Keratinocyte (primary cell): ENCODE data around the gene TPD52L1. TPM values are rescaled to one million over a fixed set of nuclear protein-coding genes. Genes with fewer than 3 reads are reported as not detected.

Experiments
- DNase-seq: peaks from one replicate; pipeline ENCODE4 v3.0.0-alpha.2; 2011; ENCODE audit warnings: low read depth, missing footprints, low spot score
- FAIRE-seq: peaks from 2 replicates; lab custom pipeline; 2011; peaks lifted over from hg19 to GRCh38; lab: Jason Lieb, UNC
- H2AFZ ChIP-seq: 2 replicates; pipeline ENCODE4 v1.6.0; 2012; ENCODE audit warnings: low read length, control low read depth, inconsistent platforms; ENCODE audit not compliant: control insufficient read depth
- H3K27ac ChIP-seq: 2 replicates; pipeline ENCODE4 v1.5.1; 2011; ENCODE audit warnings: low read length; ENCODE audit not compliant: control insufficient read depth, insufficient read depth
- H3K27me3 ChIP-seq: 3 replicates; pipeline ENCODE4 v1.6.0; 2011; ENCODE audit warnings: low read length; ENCODE audit not compliant: control insufficient read depth, insufficient read depth; ENCODE audit errors: extremely low read depth
- H3K36me3 ChIP-seq, 2 experiments: 2 replicates in 1 of 2; 3 replicates in 1 of 2; pipeline ENCODE4 v1.5.1; 2011; ENCODE audit warnings: low read length in 2 of 2, mild to moderate bottlenecking in 1 of 2; ENCODE audit not compliant: control insufficient read depth in 2 of 2, insufficient read depth in 2 of 2; ENCODE audit errors: extremely low read depth in 1 of 2
- H3K4me1 ChIP-seq: 3 replicates; pipeline ENCODE4 v1.5.1; 2011; ENCODE audit warnings: low read length; ENCODE audit not compliant: control insufficient read depth, insufficient read depth; ENCODE audit errors: extremely low read depth
- H3K4me2 ChIP-seq: 3 replicates; pipeline ENCODE4 v1.6.0; 2011; ENCODE audit warnings: low read depth, low read length; ENCODE audit not compliant: control insufficient read depth, insufficient read depth; ENCODE audit errors: extremely low read depth
- H3K4me3 ChIP-seq, 3 experiments: fragments of 200-600 bp in 1 of 3; sonication (generic) in 1 of 3; 2 replicates in 2 of 3; 3 replicates in 1 of 3; pipeline ENCODE4 v1.5.1; 2011 to 2016; ENCODE audit warnings: low read length in 3 of 3, mild to moderate bottlenecking in 3 of 3, control low read depth in 2 of 3, inconsistent platforms in 1 of 3, low read depth in 1 of 3, mixed read lengths in 1 of 3, mixed run types in 1 of 3, moderate library complexity in 1 of 3; ENCODE audit not compliant: control insufficient read depth in 2 of 3, insufficient read depth in 2 of 3; ENCODE audit errors: extremely low read depth in 1 of 3
- H3K79me2 ChIP-seq: 2 replicates; pipeline ENCODE4 v1.6.0; 2012; ENCODE audit warnings: low read length; ENCODE audit not compliant: control insufficient read depth, insufficient read depth
- H3K9ac ChIP-seq: 3 replicates; pipeline ENCODE4 v1.6.0; 2011; ENCODE audit warnings: low read length; ENCODE audit not compliant: control insufficient read depth, insufficient read depth; ENCODE audit errors: extremely low read depth
- H3K9me1 ChIP-seq: 3 replicates; pipeline ENCODE4 v1.6.0; 2011; ENCODE audit warnings: low read length; ENCODE audit not compliant: control insufficient read depth, insufficient read depth; ENCODE audit errors: extremely low read depth
- H3K9me3 ChIP-seq: 2 replicates; pipeline ENCODE4 v1.5.1; 2012; ENCODE audit warnings: low read depth, low read length; ENCODE audit not compliant: control insufficient read depth
- H4K20me1 ChIP-seq: 3 replicates; pipeline ENCODE4 v1.6.0; 2011; ENCODE audit warnings: low read length; ENCODE audit not compliant: control insufficient read depth, insufficient read depth; ENCODE audit errors: extremely low read depth
- CTCF ChIP-seq, 3 experiments: IDR thresholded peaks in 1 of 3; conservative IDR thresholded peaks in 1 of 3; optimal IDR thresholded peaks in 1 of 3; 2 replicates in 2 of 3; 3 replicates in 1 of 3; pipeline versions ENCODE3 to v1.5.1; 2011; ENCODE audit warnings: low read length in 3 of 3, mild to moderate bottlenecking in 3 of 3, moderate library complexity in 2 of 3, control low read depth in 1 of 3, inconsistent platforms in 1 of 3; ENCODE audit not compliant: insufficient read depth in 2 of 3; ENCODE audit errors: extremely low read depth in 1 of 3
- EZH2 ChIP-seq: IDR thresholded peaks from one replicate; pipeline ENCODE4 v1.6.1; 2012; ENCODE audit warnings: inconsistent platforms, mild to moderate bottlenecking, low read length, moderate library complexity
- dilution Hi-C: fragments of 300-500 bp; cut with MboI; formaldehyde crosslinking; loops from one replicate; pipeline ENCODE4 v1.7.0; 2020; ENCODE audit warnings: low sequenced_read_pairs; ENCODE audit not compliant: extremely low pct_ligation_motif_present
- polyA plus RNA-seq, 5 experiments: library from polyadenylated mRNA; depleted of rRNA in 3 of 5; stranded (reverse) in 3 of 5; stranded (forward) in 1 of 5; unstranded in 1 of 5; fragments of >200 nt; gene quantifications; 1 replicate in 1 of 5; 2 replicates in 3 of 5; 3 replicates in 1 of 5; pipeline versions ENCODE4 v1.2.1 to v1.2.3, GENCODE V29; 2011 to 2012; ENCODE audit warnings: missing spikeins in 2 of 5, low read depth in 1 of 5, low replicate concordance in 1 of 5

The TPD52L1 gene
- polyA plus RNA-seq, 1 donor (not counting 4 experiments of a cell fraction or from before 2014, with no cell fraction given), result 135 TPM

GRCh38 chr6:125246566-125246965 lies 93.0 kb downstream of the TPD52L1 start:
- Histone ChIP-seq H3K9me3 (no peaks in the 10 kb centered on the region), H3K4me3 (no peak overlapping the region), H3K4me2 (no peak overlapping the region), H2AFZ (no peak overlapping the region), H3K4me1 (peaks cover 14% of the 10 kb centered on the region), H3K79me2 (no peaks in the 10 kb centered on the region), H3K36me3 (peaks cover 1 to 4% of the 10 kb centered on the region in 2 experiments), H3K27ac (no peak overlapping the region), H3K27me3 (no peaks in the 10 kb centered on the region), H3K9me1 (no peaks in the 10 kb centered on the region), H4K20me1 (no peaks in the 10 kb centered on the region), H3K9ac (no peak overlapping the region)
- dilution Hi-C loops, result no loop called here
- TF ChIP-seq CTCF (optimal IDR thresholded peaks at IDR 0.05 in 1 of 3, IDR thresholded peaks at IDR 0.05 in 1 of 3, conservative IDR thresholded peaks at IDR 0.05 in 1 of 3; ENCODE audit: extremely low read depth in 1 of 3, insufficient read depth in 2 of 3, low read length in 3 of 3) (no peak), EZH2 (no peak)
- FAIRE-seq, result no peak
- DNase-seq, result no peak

- DNase-seq (no peak), FAIRE-seq (no peak)
- H3K27ac ChIP-seq, result no peak overlapping the region
- peaks cover 19% of the 10 kb centered on the region for H3K4me1 ChIP-seq
- H3K9ac ChIP-seq, result no peak overlapping the region
- no peaks in the 10 kb centered on the region for H4K20me1 ChIP-seq
- H3K9me3 ChIP-seq, result no peaks in the 10 kb centered on the region
- dilution Hi-C loops, result no loop called here
- H3K9me1 ChIP-seq, result no peaks in the 10 kb centered on the region
- H3K79me2 ChIP-seq, result no peaks in the 10 kb centered on the region
- no peaks in the 10 kb centered on the region for H3K27me3 ChIP-seq
- TF ChIP-seq EZH2, result no peak
- no peak for TF ChIP-seq CTCF (optimal IDR thresholded peaks at IDR 0.05 in 1 of 3, IDR thresholded peaks at IDR 0.05 in 1 of 3, conservative IDR thresholded peaks at IDR 0.05 in 1 of 3; ENCODE audit: extremely low read depth in 1 of 3, insufficient read depth in 2 of 3, low read length in 3 of 3)
- H3K4me3 ChIP-seq, result no peak overlapping the region
- H3K4me2 ChIP-seq, result no peak overlapping the region
- peaks cover 2 to 4% of the 10 kb centered on the region in 2 experiments for H3K36me3 ChIP-seq
- H2AFZ ChIP-seq, result no peak overlapping the region
Measured at GRCh38 chr6:125248136-125248535, 94.6 kb downstream of the TPD52L1 start.
